Motor neuron (in vitro differentiated cells): ENCODE results near the gene GUCA1A. TPM values are rescaled to one million over a fixed set of nuclear protein-coding genes. Genes with fewer than 3 reads are reported as not detected.
"Not testable (repeated sequence)": the region's sequence is repeated elsewhere in the genome, so short reads cannot be mapped to it uniquely, and the experiment has no call there.

Experiments used
- ATAC-seq, 8 experiments: fragments of 200-7000 bp; cut with Tn5 transposase; replicated peaks in 6 of 8; 2 replicates each; pipeline ENCODE4 v1.8.0; 2021; ENCODE audit warnings: mild to moderate bottlenecking in 8 of 8, moderate library complexity in 8 of 8
- H3K27ac ChIP-seq, 2 donors: fragments of 250-450 bp; sonication (Bioruptor Pico); 2 replicates each; pipeline ENCODE4 v1.9.0; 2021; ENCODE audit warnings: antibody characterized with exemption in 2 of 2, mild to moderate bottlenecking in 2 of 2, moderate library complexity in 1 of 2
- H3K4me1 ChIP-seq, 2 donors: fragments of 250-450 bp; sonication (Bioruptor Pico); replicated peaks in 1 of 2; 2 replicates each; pipeline ENCODE4 v1.6.1; 2021; ENCODE audit warnings: antibody characterized with exemption in 2 of 2, mild to moderate bottlenecking in 2 of 2, moderate library complexity in 1 of 2
- H3K4me3 ChIP-seq, 5 donors: fragments of 250-450 bp; sonication (Bioruptor Pico); 2 replicates each; pipeline ENCODE4 v1.9.0; 2021; ENCODE audit warnings: antibody characterized with exemption in 5 of 5, mild to moderate bottlenecking in 5 of 5, moderate library complexity in 4 of 5
- WGBS, 10 experiments: fragments of 450-650 bp; shearing (Covaris generic); methylation state at CpG; one replicate each; pipeline ENCODE4 v1.0.0; 2022; 5-methylcytosine and 5-hydroxymethylcytosine counted together
- in situ Hi-C, 9 experiments: fragments of 400-800 bp; cut with MboI; loops; one replicate each; pipeline ENCODE4 v1.15.0; 2021; ENCODE audit warnings: low sequenced_read_pairs in 9 of 9, low pct_unique_long_range_greater_than_20kb in 2 of 9; ENCODE audit not compliant: unreplicated experiment in 9 of 9
- total RNA-seq, 8 experiments: library from RNA; unstranded; fragments of 300-600 nt; gene quantifications; 2 replicates each; pipeline versions ENCODE4 v1.2.3 to v1.2.4, GENCODE V29; 2022

GUCA1A gene
- total RNA-seq, 8 experiments from 2014 or later, result 0.25 to 4.2 (median 1.5) TPM; not detected in 1

- in situ Hi-C loops, result loop anchor here in 1 of 9 experiments (25.0 kb wide), 1 partner anchor 90 kb away; the partner anchor contains the start of gene TAF8
- not testable (repeated sequence) for H3K4me3 ChIP-seq, H3K27ac ChIP-seq, H3K4me1 ChIP-seq, ATAC-seq
- 29 to 100% (median 60%) methylated on average over 1 to 2 of the region's 4 CpGs; no CpG with 5 or more reads in 1 of the 10 experiments for WGBS, 10 experiments
Observed at GRCh38 chr6:42152528-42153213, 20.5 kb upstream of the GUCA1A start.

GRCh38 chr6:42153921-42154320 lies 19.2 kb upstream of the GUCA1A start:
- Histone ChIP-seq H3K27ac (no peak overlapping the region), H3K4me1 (no peaks in the 10 kb centered on the region), H3K4me3 (no peak overlapping the region)
- no peak for ATAC-seq
- in situ Hi-C loops, result loop anchor here in 1 of 9 experiments (25.0 kb wide), 1 partner anchor 92 kb away; the partner anchor contains the start of gene TAF8
- 50 to 83% (median 70%) methylated on average over 1 to 2 of the region's 5 CpGs; no CpG with 5 or more reads in 6 of the 10 experiments for WGBS, 10 experiments

- no peaks in the 10 kb centered on the region for H3K4me1 ChIP-seq
- no peak for ATAC-seq
- no peak overlapping the region for H3K27ac ChIP-seq
- no peak overlapping the region for H3K4me3 ChIP-seq
- in situ Hi-C loops, result loop anchor here in 1 of 9 experiments (25.0 kb wide), 1 partner anchor 92 kb away; the partner anchor contains the start of gene TAF8
Observed at GRCh38 chr6:42154461-42155209, 18.5 kb upstream of the GUCA1A start.

- WGBS, 10 experiments, result 40 to 83% (median 80%) methylated on average over 1 to 2 of the region's 4 CpGs; no CpG with 5 or more reads in 6 of the 10 experiments
- ATAC-seq, result no peak
- no peak overlapping the region for H3K27ac ChIP-seq
- H3K4me1 ChIP-seq, result no peaks in the 10 kb centered on the region
- in situ Hi-C loops, result loop anchor here in 1 of 9 experiments (25.0 kb wide), 1 partner anchor 93 kb away; the partner anchor contains the start of gene TAF8
- no peak overlapping the region for H3K4me3 ChIP-seq
Observed at GRCh38 chr6:42155293-42155692, 17.9 kb upstream of the GUCA1A start.

GRCh38 chr6:42156638-42157037 lies 16.5 kb upstream of the GUCA1A start:
- no peak for ATAC-seq
- Histone ChIP-seq H3K4me3 (no peak overlapping the region), H3K27ac (no peak overlapping the region), H3K4me1 (no peaks in the 10 kb centered on the region)
- in situ Hi-C loops, result loop anchor here in 1 of 9 experiments (25.0 kb wide), 1 partner anchor 94 kb away; the partner anchor contains the start of gene TAF8
- WGBS, 10 experiments, result 17 to 100% (median 60%) methylated on average over 1 to 2 of the region's 3 CpGs; no CpG with 5 or more reads in 3 of the 10 experiments

- peak in 3 of 8 experiments; percentile 83 to 99 (median 99) for ATAC-seq
- Histone ChIP-seq H3K4me3 (no peak overlapping the region), H3K4me1 (no peaks in the 10 kb centered on the region), H3K27ac (no peak overlapping the region)
- WGBS, 10 experiments, result 71 to 92% methylated on average over 2 of the region's 2 CpGs; no CpG with 5 or more reads in 8 of the 10 experiments
- in situ Hi-C loops, result loop anchor here in 1 of 9 experiments (25.0 kb wide), 1 partner anchor 96 kb away; the partner anchor contains the start of gene TAF8
Observed at GRCh38 chr6:42158011-42158410, 15.2 kb upstream of the GUCA1A start.

- whole genome bisulfite sequencing, 10 experiments, result 50 to 100% (median 80%) methylated on average over 1 to 2 of the region's 2 CpGs; no CpG with 5 or more reads in 5 of the 10 experiments
- no peak for ATAC-seq
- Histone ChIP-seq H3K4me1 (no peaks in the 10 kb centered on the region), H3K4me3 (no peak overlapping the region), H3K27ac (no peak overlapping the region)
- in situ Hi-C loops, result loop anchor here in 1 of 9 experiments (25.0 kb wide), 1 partner anchor 96 kb away; the partner anchor contains the start of gene TAF8
Observed at GRCh38 chr6:42158631-42159030, 14.5 kb upstream of the GUCA1A start.

GRCh38 chr6:42159431-42160024 lies 13.6 kb upstream of the GUCA1A start:
- no peak overlapping the region for H3K27ac ChIP-seq
- no peaks in the 10 kb centered on the region for H3K4me1 ChIP-seq
- in situ Hi-C loops, result loop anchor here in 3 of 9 experiments (10.0 to 25.0 kb wide), 2 partner anchors 85 to 97 kb away; partner anchors contain the start of gene TAF8 (in 1 of the 3)
- ATAC-seq, result no peak
- 67 to 73% (median 72%) methylated on average over 2 to 4 of the region's 4 CpGs; no CpG with 5 or more reads in 7 of the 10 experiments for WGBS, 10 experiments
- no peak overlapping the region for H3K4me3 ChIP-seq

- Histone ChIP-seq H3K4me3 (no peak overlapping the region), H3K4me1 (no peaks in the 10 kb centered on the region), H3K27ac (no peak overlapping the region)
- 100% methylated on average over 1 of the region's 7 CpGs; no CpG with 5 or more reads in 9 of the 10 experiments for WGBS, 10 experiments
- ATAC-seq, result no peak
- in situ Hi-C loops, result loop anchor here in 3 of 9 experiments (10.0 to 25.0 kb wide), 2 partner anchors 88 to 100 kb away; partner anchors contain the start of gene TAF8 (in 1 of the 3)
Observed at GRCh38 chr6:42162384-42162783, 10.8 kb upstream of the GUCA1A start.

GRCh38 chr6:42162812-42163211 lies 10.4 kb upstream of the GUCA1A start:
- in situ Hi-C loops, result loop anchor here in 3 of 9 experiments (10.0 to 25.0 kb wide), 2 partner anchors 88 to 101 kb away; partner anchors contain the start of gene TAF8 (in 1 of the 3)

GRCh38 chr6:42163981-42164380 lies 9.2 kb upstream of the GUCA1A start:
- in situ Hi-C loops, result loop anchor here in 3 of 9 experiments (10.0 to 25.0 kb wide), 2 partner anchors 89 to 102 kb away; partner anchors contain the start of gene TAF8 (in 1 of the 3)

More at GRCh38 chr6:42162812-42163211, 10.4 kb upstream of the GUCA1A start:
- 60 to 100% (median 88%) methylated on average over 1 to 8 of the region's 13 CpGs; no CpG with 5 or more reads in 4 of the 10 experiments for WGBS, 10 experiments
- Histone ChIP-seq H3K4me3 (no peak overlapping the region), H3K4me1 (no peaks in the 10 kb centered on the region), H3K27ac (no peak overlapping the region)
- no peak for ATAC-seq

GRCh38 chr6:42165016-42165415 lies 8.1 kb upstream of the GUCA1A start:
- peak in 1 of 8 experiments; percentile 16 for ATAC-seq
- WGBS, 10 experiments, result 38 to 100% (median 80%) methylated on average over 1 to 7 of the region's 9 CpGs; no CpG with 5 or more reads in 2 of the 10 experiments

More at GRCh38 chr6:42163981-42164380, 9.2 kb upstream of the GUCA1A start:
- Histone ChIP-seq H3K4me1 (no peaks in the 10 kb centered on the region), H3K4me3 (no peak overlapping the region), H3K27ac (no peak overlapping the region)
- ATAC-seq, result peak; percentile 9 to 87 (median 45)
- 40% methylated on average over 1 of the region's 1 CpG; no CpG with 5 or more reads in 9 of the 10 experiments for WGBS, 10 experiments

More at GRCh38 chr6:42165016-42165415, 8.1 kb upstream of the GUCA1A start:
- in situ Hi-C loops, result loop anchor here in 3 of 9 experiments (10.0 to 25.0 kb wide), 2 partner anchors 90 to 103 kb away; partner anchors contain the start of gene TAF8 (in 1 of the 3)
- no peak overlapping the region for H3K27ac ChIP-seq
- H3K4me1 ChIP-seq, result no peaks in the 10 kb centered on the region
- H3K4me3 ChIP-seq, result no peak overlapping the region
